SK-N-SH (cell line): ENCODE data around the gene PARK7. TPM values are rescaled to one million over a fixed set of nuclear protein-coding genes. Genes with fewer than 3 reads are reported as not detected.
"Not testable (repeated sequence)": the region's sequence is repeated elsewhere in the genome, so short reads cannot be mapped to it uniquely, and the experiment has no call there.

ENCODE experiments used
- CTCF ChIA-PET: fragments of 300-600, 350-600 bp; formaldehyde crosslinking; extraction: SDS; loops from one replicate; lab custom pipeline; 2021; lab: Yijun Ruan, JAX
- POLR2A ChIA-PET: fragments of 350-600 bp; sonication (Branson Sonifier 250); formaldehyde crosslinking; extraction: SDS; loops from one replicate; lab custom pipeline; 2020; ENCODE audit warnings: antibody characterized with exemption, inconsistent platforms; lab: Yijun Ruan, JAX
- DNase-seq: peaks from one replicate; pipeline ENCODE4 v3.0.0; 2012
- H2AFZ ChIP-seq: fragments of 200-600 bp; sonication (generic); 2 replicates; pipeline ENCODE4 v1.8.1; 2016; ENCODE audit warnings: antibody characterized with exemption, mild to moderate bottlenecking, low read depth
- H3F3A ChIP-seq: fragments of 200-600 bp; sonication (generic); replicated peaks from 2 replicates; pipeline ENCODE3; 2016; ENCODE audit warnings: antibody characterized with exemption, mild to moderate bottlenecking; ENCODE audit not compliant: insufficient read depth
- H3K27ac ChIP-seq, 2 experiments: fragments of 200-500 bp in 1 of 2; fragments of 200-600 bp in 1 of 2; sonication (Bioruptor generic) in 1 of 2; sonication (generic), shearing (Covaris generic) in 1 of 2; 2 replicates each; pipeline versions ENCODE4 v1.5.1 to v1.6.1; 2014 to 2016; ENCODE audit warnings: low read depth in 2 of 2, inconsistent platforms in 1 of 2, low read length in 1 of 2, mild to moderate bottlenecking in 1 of 2, mixed read lengths in 1 of 2
- H3K27me3 ChIP-seq: fragments of 200-600 bp; sonication (generic), shearing (Covaris generic); 2 replicates; pipeline ENCODE4 v1.6.1; 2016; ENCODE audit warnings: mixed run types; ENCODE audit not compliant: insufficient read depth
- H3K36me3 ChIP-seq, 2 experiments: fragments of 200-500 bp in 1 of 2; fragments of 200-600 bp in 1 of 2; sonication (Bioruptor generic) in 1 of 2; sonication (generic) in 1 of 2; replicated peaks in 1 of 2; 2 replicates each; pipeline versions ENCODE3 to v1.5.1; 2014 to 2016; ENCODE audit warnings: low read length in 1 of 2, mild to moderate bottlenecking in 1 of 2; ENCODE audit not compliant: insufficient read depth in 2 of 2, control insufficient read depth in 1 of 2
- H3K4me1 ChIP-seq, 2 experiments: fragments of 200-500 bp in 1 of 2; fragments of 200-600 bp in 1 of 2; sonication (Bioruptor generic) in 1 of 2; sonication (generic), shearing (Covaris generic) in 1 of 2; 2 replicates each; pipeline versions ENCODE4 v1.5.1 to v1.6.1; 2014 to 2016; ENCODE audit warnings: low read depth in 1 of 2, low read length in 1 of 2, mixed run types in 1 of 2; ENCODE audit not compliant: insufficient read depth in 2 of 2, control insufficient read depth in 1 of 2
- H3K4me2 ChIP-seq: fragments of 200-600 bp; sonication (generic), shearing (Covaris generic); 2 replicates; pipeline ENCODE4 v1.6.1; 2017; ENCODE audit warnings: mixed run types
- H3K4me3 ChIP-seq, 2 experiments: fragments of 200-500 bp in 1 of 2; fragments of 200-600 bp in 1 of 2; sonication (Bioruptor generic) in 1 of 2; sonication (generic), shearing (Covaris generic) in 1 of 2; 2 replicates each; pipeline versions ENCODE4 v1.5.1 to v1.8.1; 2014 to 2016; ENCODE audit warnings: low read depth in 2 of 2, inconsistent platforms in 1 of 2, low read length in 1 of 2, mild to moderate bottlenecking in 1 of 2, mixed read lengths in 1 of 2, moderate library complexity in 1 of 2
- H3K79me2 ChIP-seq: fragments of 200-600 bp; sonication (generic); 2 replicates; pipeline ENCODE4 v1.8.1; 2017; ENCODE audit warnings: mild to moderate bottlenecking; ENCODE audit not compliant: insufficient read depth
- H3K9ac ChIP-seq: fragments of 200-600 bp; sonication (generic); 2 replicates; pipeline ENCODE4 v1.6.1; 2017; ENCODE audit warnings: mixed run types
- H3K9me2 ChIP-seq: fragments of 200-600 bp; sonication (generic); 2 replicates; pipeline ENCODE4 v1.6.1; 2017; ENCODE audit warnings: mixed run types
- H3K9me3 ChIP-seq: fragments of 200-600 bp; sonication (generic); 2 replicates; pipeline ENCODE4 v1.6.1; 2017; ENCODE audit warnings: mixed run types, mild to moderate bottlenecking, moderate library complexity
- H4K20me1 ChIP-seq: fragments of 200-600 bp; sonication (generic); 2 replicates; pipeline ENCODE4 v1.6.1; 2017; ENCODE audit warnings: mild to moderate bottlenecking, mixed run types; ENCODE audit not compliant: insufficient read depth
- CTCF ChIP-seq: fragments of 200-600 bp; sonication (generic); IDR thresholded peaks from 2 replicates; pipeline ENCODE4 v1.6.1; 2017; ENCODE audit warnings: antibody characterized with exemption, mild to moderate bottlenecking, moderate library complexity
- ELF1 ChIP-seq: IDR thresholded peaks from 2 replicates; pipeline ENCODE4 v1.4.0; 2012
- FOXJ3 ChIP-seq: sonication (generic); formaldehyde crosslinking; IDR thresholded peaks from 2 replicates; pipeline ENCODE4 v1.5.1; 2020; ENCODE audit warnings: mild to moderate bottlenecking, missing genetic modification reagents
- JUND ChIP-seq: IDR thresholded peaks from 2 replicates; pipeline ENCODE4 v1.4.0; 2012
- MEF2A ChIP-seq: IDR thresholded peaks from 2 replicates; pipeline ENCODE4 v1.4.0; 2012; ENCODE audit warnings: low read depth, borderline replicate concordance
- MXI1 ChIP-seq: IDR thresholded peaks from 2 replicates; pipeline ENCODE4 v1.6.1; 2012; ENCODE audit warnings: mild to moderate bottlenecking, low read depth, low read length, improper control_type of control experiment
- SMC3 ChIP-seq: IDR thresholded peaks from 2 replicates; pipeline ENCODE4 v1.6.1; 2012; ENCODE audit warnings: low read depth, low read length, improper control_type of control experiment
- ZBTB33 ChIP-seq: IDR thresholded peaks from 2 replicates; pipeline ENCODE4 v1.4.0; 2012; ENCODE audit warnings: low read depth, borderline replicate concordance
- WGBS: methylation state at CpG from one replicate; pipeline ENCODE4 v1.1.6; 2017; ENCODE audit warnings: low lambda C conversion rate; 5-methylcytosine and 5-hydroxymethylcytosine counted together
- polyA plus RNA-seq, 3 experiments: library from polyadenylated mRNA; depleted of rRNA; stranded (reverse); fragments of >200 nt; gene quantifications; 2 replicates each; pipeline ENCODE4 v1.2.3, GENCODE V29; 2012

PARK7 gene
- polyA plus RNA-seq, 1 of the 3 experiments (the other 2 are of a cell fraction): 415 TPM

GRCh38 chr1:7915826-7916500 is 45.5 kb upstream of the PARK7 start (continued):
- TF ChIP-seq ZBTB33: no peak

- H4K20me1 ChIP-seq: no peaks in the 10 kb centered on the region
- H3K9ac ChIP-seq: no peak overlapping the region
- no peaks in the 10 kb centered on the region for H3K27me3 ChIP-seq
- no peaks in the 10 kb centered on the region for H3K36me3 ChIP-seq
- TF ChIP-seq CTCF: no peak
- no peak for TF ChIP-seq ELF1
- TF ChIP-seq MEF2A: no peak
- TF ChIP-seq SMC3: no peak
- no peak for TF ChIP-seq MXI1
- no peak for TF ChIP-seq JUND
- no peak for TF ChIP-seq FOXJ3 (CRISPR knock-in tag)
- CTCF ChIA-PET: interaction anchor here (1.4 to 2.1 kb wide), 4 partner anchors 13 to 249 kb away, joined by 5 to 13 read pairs (median 6); no protein-coding TSS in a partner anchor
- POLR2A ChIA-PET: no interaction called here
- H3K4me3 ChIP-seq: no peak overlapping the region
- no peak overlapping the region for H2AFZ ChIP-seq
- no peaks in the 10 kb centered on the region for H3K9me2 ChIP-seq
- H3K79me2 ChIP-seq: no peaks in the 10 kb centered on the region
- no peaks in the 10 kb centered on the region for H3K4me1 ChIP-seq
- no peaks in the 10 kb centered on the region for H3K9me3 ChIP-seq
- H3K27ac ChIP-seq: no peak overlapping the region
- H3F3A ChIP-seq: peaks cover 6% of the 10 kb centered on the region
- DNase-seq: no peak
- peak overlapping the region; percentile 21; the same call in 1 of the 2 replicates for H3K4me2 ChIP-seq
- WGBS: 85% methylated on average over 2 of the region's 2 CpGs
These were observed 45.0 kb upstream of the PARK7 start for GRCh38 chr1:7916501-7916830.

GRCh38 chr1:7917971-7918370 is 43.5 kb upstream of the PARK7 start:
- 94% methylated on average over 5 of the region's 5 CpGs for WGBS
- H3K27ac ChIP-seq, H2AFZ ChIP-seq, DNase-seq, H3K9me2 ChIP-seq, H3F3A ChIP-seq, H3K9ac ChIP-seq, H4K20me1 ChIP-seq, H3K9me3 ChIP-seq, H3K27me3 ChIP-seq, H3K79me2 ChIP-seq, H3K4me2 ChIP-seq, H3K36me3 ChIP-seq, H3K4me1 ChIP-seq, H3K4me3 ChIP-seq: not testable (repeated sequence)
- ChIA-PET POLR2A (interaction anchor here (0.7 kb wide), 1 partner anchor 1403 kb away, joined by 4 read pairs; no protein-coding TSS in a partner anchor), CTCF (interaction anchor here (1.2 kb wide), 1 partner anchor 16 kb away, joined by 3 read pairs; no protein-coding TSS in a partner anchor)
